Left ventricle myocardium superior (tissue), 1 donor: ENCODE data around the gene LYPD4. TPM values are rescaled to one million over a fixed set of nuclear protein-coding genes. Genes with fewer than 3 reads are reported as not detected.
"Not testable (repeated sequence)": the region's sequence is repeated elsewhere in the genome, so short reads cannot be mapped to it uniquely, and the experiment has no call there.

Source experiments
- ATAC-seq: fragments of 200-7000 bp; cut with Tn5 transposase; one replicate; pipeline ENCODE4 v1.9.1; 2020; ENCODE audit warnings: mild to moderate bottlenecking, moderate library complexity
- DNase-seq: peaks from one replicate; pipeline ENCODE4 v3.0.0-alpha.2; 2020
- intact Hi-C: fragments of 100-400 bp; cut with micrococcal nuclease; formaldehyde crosslinking; loops from one replicate; pipeline ENCODE4 v1.11.0; 2022
- microRNA-seq: library from miRNA; unstranded; fragments of <30 nt; microRNA quantifications from one replicate; pipeline ENCODE4 v1.2.0, GENCODE V29; 2020; ENCODE audit warnings: borderline number of aligned reads
- total RNA-seq: library from RNA; stranded (reverse); fragmentation: NEBNext Ultra II Directional; extraction: Animal tissue kit (Norgen Biotek cat#: 25700); gene quantifications from one replicate; pipeline ENCODE4 v1.2.1, GENCODE V29; 2021
- donor health status: DM: no; HTN: yes; CAD: no; lungs with severe emphysema.

LYPD4 gene
- total RNA-seq, 1 donor from 2014 or later: not detected

GRCh38 chr19:41810301-41810700 lies 34.2 kb downstream of the LYPD4 start:
- DNase-seq: no peak

GRCh38 chr19:41808663-41809566 lies 35.6 kb downstream of the LYPD4 start:
- intact Hi-C loops: no loop called here
- ATAC-seq (peak; percentile 73), DNase-seq (peak; percentile 51)

More at GRCh38 chr19:41810301-41810700, 34.2 kb downstream of the LYPD4 start:
- no peak for ATAC-seq
- intact Hi-C loops: no loop called here

- no peak for DNase-seq
- intact Hi-C loops: no loop called here
- no peak for ATAC-seq
Measured at GRCh38 chr19:41807176-41807575, 37.3 kb downstream of the LYPD4 start.

DNA sequence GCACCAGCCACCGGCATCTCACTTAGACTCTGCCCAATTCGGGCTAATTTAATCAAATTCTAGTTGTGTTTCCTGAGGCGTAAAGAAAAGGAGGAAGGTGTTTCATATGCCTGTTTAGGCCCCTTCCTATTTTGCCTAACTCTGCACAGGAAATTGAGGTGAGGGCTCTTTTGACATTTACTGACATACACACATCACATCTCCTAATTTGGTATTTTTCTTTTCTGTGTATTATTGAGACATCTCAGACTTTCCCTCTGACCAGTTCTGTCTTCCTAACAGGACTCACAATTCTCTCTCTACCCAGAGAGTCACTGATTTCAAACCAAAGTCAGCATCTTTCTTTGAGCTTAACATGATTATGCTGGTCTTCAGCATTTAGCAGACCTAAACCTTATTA lies 40.1 kb downstream of the LYPD4 start:
- ATAC-seq: no peak
- no peak for DNase-seq

DNA sequence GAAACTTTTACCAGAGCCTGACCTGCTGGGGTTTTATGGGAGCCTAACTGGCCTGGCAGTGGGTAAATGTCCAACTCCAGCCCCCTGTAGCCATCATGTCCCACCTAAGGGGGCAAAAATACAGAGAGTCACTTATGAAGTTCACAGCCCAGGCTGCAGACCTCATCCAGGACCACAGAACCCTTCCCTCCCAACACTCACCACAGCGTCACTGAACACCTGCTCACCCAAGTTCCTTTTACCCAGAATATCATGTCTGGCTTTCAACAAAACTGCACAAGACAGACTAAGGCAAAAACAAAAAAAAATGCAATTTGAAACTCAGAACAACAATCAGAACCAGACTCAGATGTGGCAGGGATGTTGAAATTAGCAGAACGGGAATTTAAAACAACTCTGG lies 41.7 kb downstream of the LYPD4 start:
- ATAC-seq: no peak
- intact Hi-C loops: no loop called here

More for the DNA sequence above, 40.1 kb downstream of the LYPD4 start:
- intact Hi-C loops: no loop called here

DNA sequence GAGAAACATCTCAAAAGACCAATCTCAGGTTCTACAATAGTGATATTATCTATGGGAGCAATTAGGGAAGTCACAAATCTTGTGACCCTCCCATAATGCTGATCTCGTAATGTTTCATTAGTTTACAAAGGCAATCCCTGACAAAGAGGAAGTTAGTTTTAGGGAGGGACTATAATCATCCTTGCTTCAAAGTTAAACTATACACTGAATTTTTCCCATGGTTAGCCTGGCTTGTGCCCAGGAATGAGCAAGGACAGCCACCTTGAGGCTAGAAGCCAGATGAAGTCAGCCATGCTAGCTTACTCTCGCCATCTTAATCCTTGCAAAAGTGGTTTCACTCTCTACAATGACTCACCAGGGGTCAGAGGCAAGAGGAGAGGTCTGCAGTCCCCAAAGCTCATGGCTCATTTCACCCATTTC lies 42.7 kb downstream of the LYPD4 start:
- ATAC-seq: peak; percentile 42
- no peak for DNase-seq
- intact Hi-C loops: no loop called here

More for the DNA sequence above, 41.7 kb downstream of the LYPD4 start:
- no peak for DNase-seq

GRCh38 chr19:41801031-41801430 lies 43.5 kb downstream of the LYPD4 start:
- ATAC-seq: no peak
- intact Hi-C loops: no loop called here
- no peak for DNase-seq

GRCh38 chr19:41799444-41800000 lies 45.0 kb downstream of the LYPD4 start:
- no peak for ATAC-seq
- DNase-seq: no peak
- intact Hi-C loops: no loop called here

DNA sequence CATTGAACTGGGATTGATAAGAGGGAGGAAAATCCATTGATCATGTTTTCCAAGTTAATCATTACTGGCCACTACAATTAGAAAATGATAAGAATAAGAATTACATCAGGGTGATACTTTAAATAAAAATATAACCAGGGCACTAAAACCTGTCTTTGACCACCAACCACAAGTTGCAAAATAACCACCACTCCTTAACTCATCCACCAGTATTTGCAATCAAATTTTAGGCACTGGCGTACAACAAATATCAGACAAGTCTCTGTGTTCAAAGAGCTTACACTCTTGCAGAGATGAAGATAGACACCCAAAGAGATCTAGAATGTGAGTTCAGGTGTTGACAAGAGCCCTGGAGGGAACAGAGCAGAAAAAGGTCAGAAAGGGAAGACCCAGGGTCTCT lies 47.6 kb downstream of the LYPD4 start:
- ATAC-seq (no peak), DNase-seq (no peak)
- intact Hi-C loops: no loop called here

- DNase-seq (no peak), ATAC-seq (peak; percentile 45)
- intact Hi-C loops: no loop called here
Measured at GRCh38 chr19:41796362-41796761, 48.1 kb downstream of the LYPD4 start, which contains the start of gene CEACAM3. Gene CEACAM3 (plus strand): TSS chr19:41796587. CDS start chr19:41796678, 91 bp downstream.

DNA sequence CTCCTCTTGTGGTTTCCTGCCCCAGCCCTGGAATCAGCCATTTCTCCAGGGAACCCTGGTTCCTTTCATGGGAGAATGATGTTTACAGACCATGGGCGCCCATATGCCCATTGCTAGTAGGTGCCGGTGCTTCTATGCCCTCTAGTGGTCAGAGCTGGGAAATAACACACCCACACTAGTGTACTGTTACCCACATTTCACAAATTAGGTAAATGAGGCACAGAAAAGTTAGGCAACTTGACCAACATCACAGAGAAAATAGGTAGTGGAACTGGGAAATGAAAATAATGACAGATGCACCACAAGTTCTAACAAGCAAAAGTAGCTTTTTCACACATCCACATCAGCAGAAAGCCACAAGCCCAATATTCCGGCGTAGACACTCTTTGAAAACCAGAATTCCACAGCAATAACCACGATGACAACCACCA lies 49.4 kb downstream of the LYPD4 start:
- intact Hi-C loops: no loop called here
- ATAC-seq (peak; percentile 72), DNase-seq (no peak)

- intact Hi-C loops: no loop called here
- DNase-seq (no peak), ATAC-seq (no peak)
Measured at GRCh38 chr19:41793414-41793727, 51.1 kb downstream of the LYPD4 start.

DNA sequence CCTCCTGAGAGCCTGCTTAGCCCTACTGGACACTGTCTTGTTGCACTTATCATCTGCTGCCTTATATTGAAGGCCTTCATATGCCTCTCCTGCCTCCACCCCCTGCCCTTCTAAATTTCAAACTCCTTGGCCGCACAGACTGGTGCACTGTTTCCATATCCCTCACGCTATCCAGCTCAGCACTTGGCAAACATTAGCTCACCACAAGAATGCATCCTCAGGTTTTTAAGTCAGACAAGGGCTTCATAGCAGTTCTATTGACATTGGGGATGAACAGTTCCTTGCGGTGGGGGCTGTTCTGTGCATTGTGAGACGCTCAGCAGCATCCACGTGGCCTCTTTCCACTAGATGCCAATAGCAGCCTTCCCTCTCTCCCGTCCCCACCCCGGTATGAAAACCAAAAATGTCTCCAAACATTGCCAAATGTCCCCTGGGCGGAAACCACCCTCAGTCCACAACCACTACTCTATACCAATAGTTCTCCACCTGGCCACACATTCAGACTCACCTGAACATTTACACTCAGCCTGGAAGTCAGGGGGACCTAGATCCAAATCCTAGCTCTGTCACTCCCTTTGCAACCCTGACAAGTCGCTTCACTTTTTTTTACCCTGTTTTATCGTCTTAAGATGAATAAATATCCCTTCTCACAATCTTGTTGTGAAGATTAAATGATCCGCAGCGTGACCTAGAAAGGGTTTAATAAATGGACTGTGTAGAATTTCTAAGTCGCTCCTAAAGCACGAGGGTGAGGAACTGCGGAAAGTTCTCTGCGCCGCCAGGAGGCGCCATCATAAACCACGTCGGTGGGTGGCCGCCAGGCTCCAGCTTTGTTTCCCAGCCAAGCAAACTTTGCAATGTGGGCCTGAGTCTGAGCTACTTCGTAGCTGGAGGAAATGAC lies 51.7 kb downstream of the LYPD4 start:
- ATAC-seq (no peak), DNase-seq (peak; percentile 60)
- intact Hi-C loops: no loop called here

DNA sequence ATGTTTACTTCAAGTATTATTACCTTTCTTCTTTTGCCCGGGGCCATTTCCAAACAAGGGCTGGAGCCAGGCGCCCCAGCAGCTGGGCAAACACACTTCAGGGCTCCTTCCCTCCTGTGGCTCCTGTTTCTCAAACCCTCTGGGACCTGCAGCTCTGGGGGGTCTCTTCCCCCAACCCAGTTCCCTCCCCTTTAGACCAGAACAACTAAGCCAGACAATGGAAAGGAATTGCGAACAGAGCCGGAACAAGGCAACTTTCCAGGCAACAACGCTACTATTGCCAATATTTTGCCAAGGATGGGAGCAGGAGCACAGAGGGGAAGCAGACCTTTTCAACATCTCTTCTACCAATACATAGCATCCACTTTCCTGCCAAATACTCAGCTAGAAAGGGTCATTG lies 55.4 kb downstream of the LYPD4 start:
- ATAC-seq, DNase-seq, intact Hi-C loops: not testable (repeated sequence)

GRCh38 chr19:41788518-41788917 lies 56.0 kb downstream of the LYPD4 start:
- intact Hi-C loops, DNase-seq, ATAC-seq: not testable (repeated sequence)

Small RNA genes lying within 50 kb of the gene (microRNA-seq; reads per million reads assigned to microRNA genes)
- gene MIR6797: not detected

Other genes starting within 250 kb of the LYPD4 start
- 0.52 TPM for gene CEACAM4, start 217.6 kb downstream of the LYPD4 start, total RNA-seq
- not detected for gene CEACAM7, start 156.4 kb downstream of the LYPD4 start, total RNA-seq
- not detected for gene CEACAM5, start 136.1 kb downstream of the LYPD4 start, total RNA-seq
- not detected for gene CEACAM6, start 89.2 kb downstream of the LYPD4 start, total RNA-seq
- gene CEACAM3, start 48.1 kb downstream of the LYPD4 start, total RNA-seq: 0.32 TPM
- not detected for gene DMRTC2, start 359 bp upstream of the LYPD4 start, total RNA-seq
- gene RPS19, start 15.6 kb upstream of the LYPD4 start, total RNA-seq: 559 TPM
- gene CD79A, start 32.6 kb upstream of the LYPD4 start, total RNA-seq: not detected
- 26.9 TPM for gene ARHGEF1, start 38.5 kb upstream of the LYPD4 start, total RNA-seq
- not detected for gene ERFL, start 83.8 kb upstream of the LYPD4 start, total RNA-seq
- 61.0 TPM for gene RABAC1, start 114.6 kb upstream of the LYPD4 start, total RNA-seq
- gene ATP1A3, start 149.5 kb upstream of the LYPD4 start, total RNA-seq: 416 TPM
- 5.4 TPM for gene GRIK5, start 225.5 kb upstream of the LYPD4 start, total RNA-seq
- 10.2 TPM for gene ZNF574, start 231.5 kb upstream of the LYPD4 start, total RNA-seq